ENCODE results near the gene RAD52. TPM values are rescaled to one million over a fixed set of nuclear protein-coding genes. Genes with fewer than 3 reads are reported as not detected.
A peak's percentile ranks its signal among the peaks of the same experiment; 100 is the strongest.

RAD52 gene
- total RNA-seq, 1 experiment from 2014 or later = 24.7 TPM

DNA sequence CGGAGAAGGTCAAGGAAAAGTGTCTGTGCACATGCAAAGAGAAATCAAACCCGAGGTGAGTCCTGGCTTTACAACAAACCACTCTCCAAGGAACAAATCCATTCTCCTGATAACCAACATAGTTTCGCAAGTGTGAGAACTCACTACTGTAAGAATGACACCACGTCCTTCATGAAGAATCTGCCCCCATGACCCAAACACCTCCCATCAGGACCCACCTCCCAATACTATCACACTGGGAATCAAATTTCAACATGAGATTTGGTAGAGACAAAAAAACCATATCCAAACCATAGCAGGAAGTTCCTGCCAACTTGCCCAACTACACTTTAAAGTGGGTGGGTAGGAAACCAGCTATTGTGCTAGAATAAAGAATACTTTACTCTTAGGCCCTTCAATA is 39.2 kb upstream of the RAD52 start:
- intact Hi-C loops (cut with micrococcal nuclease; ENCODE audit: unreplicated experiment) = loop anchor here (5.0 kb wide), 1 partner anchor 104 kb away; no protein-coding TSS in a partner anchor
- Histone ChIP-seq H3K4me3 (ENCODE audit: low read depth, low read length, poor library complexity, severe bottlenecking) (peak overlapping the region; percentile 80), H3K27me3 (replicated peaks; ENCODE audit: insufficient read depth, low read depth, low read length, poor library complexity) (no peaks in the 10 kb centered on the region), H3K36me3 (ENCODE audit: insufficient read depth, low read length, poor library complexity, severe bottlenecking) (no peaks in the 10 kb centered on the region), H3K27ac (ENCODE audit: low read depth, low read length, poor library complexity, severe bottlenecking) (no peak overlapping the region), H3K9me3 (ENCODE audit: low read depth, low read length, poor library complexity, severe bottlenecking) (no peaks in the 10 kb centered on the region), H3K4me1 (ENCODE audit: insufficient read depth, low read length, poor library complexity, severe bottlenecking) (peaks cover 27% of the 10 kb centered on the region)
- BruUV-seq (replicated peaks) = no TSS peak
- TF ChIP-seq, protein P1, sequence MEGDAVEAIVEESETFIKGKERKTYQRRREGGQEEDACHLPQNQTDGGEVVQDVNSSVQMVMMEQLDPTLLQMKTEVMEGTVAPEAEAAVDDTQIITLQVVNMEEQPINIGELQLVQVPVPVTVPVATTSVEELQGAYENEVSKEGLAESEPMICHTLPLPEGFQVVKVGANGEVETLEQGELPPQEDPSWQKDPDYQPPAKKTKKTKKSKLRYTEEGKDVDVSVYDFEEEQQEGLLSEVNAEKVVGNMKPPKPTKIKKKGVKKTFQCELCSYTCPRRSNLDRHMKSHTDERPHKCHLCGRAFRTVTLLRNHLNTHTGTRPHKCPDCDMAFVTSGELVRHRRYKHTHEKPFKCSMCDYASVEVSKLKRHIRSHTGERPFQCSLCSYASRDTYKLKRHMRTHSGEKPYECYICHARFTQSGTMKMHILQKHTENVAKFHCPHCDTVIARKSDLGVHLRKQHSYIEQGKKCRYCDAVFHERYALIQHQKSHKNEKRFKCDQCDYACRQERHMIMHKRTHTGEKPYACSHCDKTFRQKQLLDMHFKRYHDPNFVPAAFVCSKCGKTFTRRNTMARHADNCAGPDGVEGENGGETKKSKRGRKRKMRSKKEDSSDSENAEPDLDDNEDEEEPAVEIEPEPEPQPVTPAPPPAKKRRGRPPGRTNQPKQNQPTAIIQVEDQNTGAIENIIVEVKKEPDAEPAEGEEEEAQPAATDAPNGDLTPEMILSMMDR (conservative IDR thresholded peaks at IDR 0.05; ENCODE audit: low read depth, low read length) = no peak
- TF ChIP-seq EZH2 (IDR thresholded peaks at IDR 0.05; ENCODE audit: borderline replicate concordance, low read depth, low read length, poor library complexity, severe bottlenecking) = no peak
- POLR2A ChIA-PET (ENCODE audit: low non-redundant PET) = interaction anchor here (0.6 kb wide), 1 partner anchor 82 kb away, joined by 4 read pairs; no protein-coding TSS in a partner anchor
- CTCF ChIA-PET = interaction anchor here (1.2 kb wide), 1 partner anchor 39 kb away, joined by 4 read pairs; the partner anchor contains the start of gene RAD52
- no peak for DNase-seq (ENCODE audit: low spot score)

DNA sequence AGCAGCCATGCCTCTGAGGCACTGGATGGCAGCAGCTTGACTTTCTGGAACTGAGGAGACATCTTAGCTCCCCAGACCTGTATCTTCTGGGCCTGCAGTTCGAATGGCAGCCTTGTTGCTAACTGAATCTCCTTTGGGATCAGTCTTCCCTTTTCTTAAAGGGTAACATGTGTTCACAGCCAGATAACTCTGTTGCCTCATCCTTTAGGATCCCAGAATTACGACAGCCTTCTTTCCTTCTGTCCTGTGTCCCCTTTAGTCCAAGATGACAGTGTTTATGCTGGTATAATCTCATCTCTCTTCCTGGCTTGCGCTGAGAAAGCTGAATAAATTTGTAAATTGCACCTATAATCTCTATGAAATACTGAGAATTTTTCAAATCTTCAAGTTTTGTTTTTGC is 32.5 kb upstream of the RAD52 start:
- CTCF ChIA-PET = no interaction called here
- no TSS peak for BruUV-seq (replicated peaks)
- Histone ChIP-seq H3K36me3 (ENCODE audit: insufficient read depth, low read length, poor library complexity, severe bottlenecking) (no peaks in the 10 kb centered on the region), H3K27ac (ENCODE audit: low read depth, low read length, poor library complexity, severe bottlenecking) (no peak overlapping the region), H3K27me3 (replicated peaks; ENCODE audit: insufficient read depth, low read depth, low read length, poor library complexity) (no peaks in the 10 kb centered on the region), H3K9me3 (ENCODE audit: low read depth, low read length, poor library complexity, severe bottlenecking) (no peaks in the 10 kb centered on the region), H3K4me1 (ENCODE audit: insufficient read depth, low read length, poor library complexity, severe bottlenecking) (no peaks in the 10 kb centered on the region), H3K4me3 (ENCODE audit: low read depth, low read length, poor library complexity, severe bottlenecking) (no peak overlapping the region)
- intact Hi-C loops (cut with micrococcal nuclease; ENCODE audit: unreplicated experiment) = no loop called here
- TF ChIP-seq, protein P1 (conservative IDR thresholded peaks at IDR 0.05; ENCODE audit: low read depth, low read length) = no peak
- no peak for TF ChIP-seq EZH2 (IDR thresholded peaks at IDR 0.05; ENCODE audit: borderline replicate concordance, low read depth, low read length, poor library complexity, severe bottlenecking)
- no peak for DNase-seq (ENCODE audit: low spot score)
- POLR2A ChIA-PET (ENCODE audit: low non-redundant PET) = interaction anchor here (0.5 kb wide), 1 partner anchor 11 kb away, joined by 3 read pairs; no protein-coding TSS in a partner anchor

DNA sequence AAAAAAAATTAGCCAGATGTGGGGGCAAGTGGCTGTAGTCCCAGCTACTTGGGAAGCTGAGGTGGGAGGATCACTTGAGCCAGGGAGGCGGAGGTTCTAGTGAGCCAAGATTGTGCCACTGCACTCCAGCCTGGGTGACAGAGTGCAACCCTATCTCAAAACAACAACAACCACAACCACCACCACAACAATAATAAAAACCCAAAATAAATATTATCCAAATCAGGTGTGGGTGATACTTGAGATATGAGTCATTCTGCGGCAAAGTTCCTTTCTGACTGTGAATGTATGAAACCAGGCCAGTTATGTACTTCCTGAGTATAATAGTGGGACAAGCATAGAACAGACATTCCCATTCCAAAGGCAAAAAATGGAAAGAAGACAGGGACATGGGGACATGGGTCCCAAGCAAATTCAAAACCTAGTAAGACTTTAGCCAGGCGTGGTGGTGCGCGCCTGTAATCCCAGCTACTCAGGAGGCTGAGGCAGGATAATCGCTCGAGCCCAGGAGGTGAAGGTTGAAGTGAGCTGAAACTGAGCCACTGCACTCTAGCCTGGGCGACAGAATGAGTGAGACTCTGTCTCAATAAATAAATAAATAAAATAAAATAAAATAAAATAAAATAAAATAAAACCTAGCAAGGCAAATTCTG is 31.8 kb upstream of the RAD52 start:
- Histone ChIP-seq H3K9me3 (ENCODE audit: low read depth, low read length, poor library complexity, severe bottlenecking) (no peaks in the 10 kb centered on the region), H3K27ac (ENCODE audit: low read depth, low read length, poor library complexity, severe bottlenecking) (no peak overlapping the region), H3K4me3 (ENCODE audit: low read depth, low read length, poor library complexity, severe bottlenecking) (no peak overlapping the region), H3K36me3 (ENCODE audit: insufficient read depth, low read length, poor library complexity, severe bottlenecking) (no peaks in the 10 kb centered on the region), H3K4me1 (ENCODE audit: insufficient read depth, low read length, poor library complexity, severe bottlenecking) (no peaks in the 10 kb centered on the region), H3K27me3 (replicated peaks; ENCODE audit: insufficient read depth, low read depth, low read length, poor library complexity) (no peaks in the 10 kb centered on the region)
- TF ChIP-seq EZH2 (IDR thresholded peaks at IDR 0.05; ENCODE audit: borderline replicate concordance, low read depth, low read length, poor library complexity, severe bottlenecking) = no peak
- TF ChIP-seq, protein P1 (conservative IDR thresholded peaks at IDR 0.05; ENCODE audit: low read depth, low read length) = no peak
- intact Hi-C loops (cut with micrococcal nuclease; ENCODE audit: unreplicated experiment) = no loop called here
- no peak for DNase-seq (ENCODE audit: low spot score)
- ChIA-PET CTCF (no interaction called here), POLR2A (ENCODE audit: low non-redundant PET) (no interaction called here)
- no TSS peak for BruUV-seq (replicated peaks)

All from A673 (cell line).